Astrocyte (in vitro differentiated cells and primary cell): ENCODE results near the gene ZNF860.

Experiments
- CTCF ChIP-seq: IDR thresholded peaks from 2 replicates; pipeline ENCODE4 v1.5.1; 2011; ENCODE audit warnings: low read depth, mild to moderate bottlenecking, inconsistent platforms, low read length, moderate library complexity; ENCODE audit not compliant: insufficient read depth
- EZH2 ChIP-seq: IDR thresholded peaks from 2 replicates; pipeline ENCODE4 v1.6.1; 2012; ENCODE audit warnings: mild to moderate bottlenecking, low read length, inconsistent platforms; ENCODE audit not compliant: insufficient read depth

GRCh38 chr3:31943041-31943440 is 38.5 kb upstream of the ZNF860 start:
- TF ChIP-seq CTCF (no peak), EZH2 (no peak)
